Measurements from ENCODE around the gene EHD1. TPM values are rescaled to one million over a fixed set of nuclear protein-coding genes. Genes with fewer than 3 reads are reported as not detected.

The EHD1 gene
- total and polyA plus RNA-seq, 9 of the 15 experiments (the other 6 are each of a cell fraction or from before 2014, with no cell fraction given), result 0.46 to 65.0 (median 16.4) TPM

DNA sequence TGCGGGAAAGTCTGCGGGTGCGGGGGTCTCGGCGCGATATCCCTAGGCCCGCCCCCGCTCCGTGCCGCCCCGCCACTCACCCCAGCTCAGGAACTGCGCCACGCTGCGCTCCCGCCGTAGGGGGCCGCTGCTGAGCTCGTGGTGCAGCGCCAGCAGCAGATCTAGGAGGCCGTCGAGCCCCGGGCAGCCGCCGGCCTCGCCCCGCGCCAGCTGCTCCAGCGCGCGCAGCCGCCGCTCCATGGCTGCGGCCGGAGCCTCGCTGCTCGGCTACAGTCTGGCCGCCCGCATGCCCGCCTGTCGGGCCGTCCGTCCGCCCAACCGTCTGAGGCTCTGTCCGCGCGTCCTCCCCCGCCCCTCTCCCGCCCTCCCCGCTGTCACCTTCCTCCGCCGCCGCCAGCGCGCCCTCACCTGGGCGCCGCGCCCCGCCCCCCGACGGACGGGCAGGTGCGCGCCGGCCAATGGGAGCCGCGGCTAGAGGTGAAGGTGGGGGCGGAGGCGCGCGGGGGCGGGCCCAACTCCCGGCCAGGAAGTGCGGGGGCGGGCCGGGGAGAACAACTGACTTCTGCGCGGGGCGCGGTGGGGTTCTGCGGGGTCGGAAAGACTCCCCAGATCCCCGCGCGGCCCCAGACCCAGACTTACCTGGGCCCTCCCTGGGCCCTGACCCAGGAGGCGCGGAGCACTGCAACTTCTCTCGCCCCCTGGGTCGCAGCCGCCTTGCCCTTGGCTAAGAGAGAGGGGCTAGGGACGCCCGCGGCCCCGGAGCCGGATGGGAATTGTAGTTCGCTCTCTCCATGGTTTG, 33.9 kb downstream of the EHD1 start, which contains the start of gene CDC42BPG (continued):
- TF ChIP-seq, protein P1, sequence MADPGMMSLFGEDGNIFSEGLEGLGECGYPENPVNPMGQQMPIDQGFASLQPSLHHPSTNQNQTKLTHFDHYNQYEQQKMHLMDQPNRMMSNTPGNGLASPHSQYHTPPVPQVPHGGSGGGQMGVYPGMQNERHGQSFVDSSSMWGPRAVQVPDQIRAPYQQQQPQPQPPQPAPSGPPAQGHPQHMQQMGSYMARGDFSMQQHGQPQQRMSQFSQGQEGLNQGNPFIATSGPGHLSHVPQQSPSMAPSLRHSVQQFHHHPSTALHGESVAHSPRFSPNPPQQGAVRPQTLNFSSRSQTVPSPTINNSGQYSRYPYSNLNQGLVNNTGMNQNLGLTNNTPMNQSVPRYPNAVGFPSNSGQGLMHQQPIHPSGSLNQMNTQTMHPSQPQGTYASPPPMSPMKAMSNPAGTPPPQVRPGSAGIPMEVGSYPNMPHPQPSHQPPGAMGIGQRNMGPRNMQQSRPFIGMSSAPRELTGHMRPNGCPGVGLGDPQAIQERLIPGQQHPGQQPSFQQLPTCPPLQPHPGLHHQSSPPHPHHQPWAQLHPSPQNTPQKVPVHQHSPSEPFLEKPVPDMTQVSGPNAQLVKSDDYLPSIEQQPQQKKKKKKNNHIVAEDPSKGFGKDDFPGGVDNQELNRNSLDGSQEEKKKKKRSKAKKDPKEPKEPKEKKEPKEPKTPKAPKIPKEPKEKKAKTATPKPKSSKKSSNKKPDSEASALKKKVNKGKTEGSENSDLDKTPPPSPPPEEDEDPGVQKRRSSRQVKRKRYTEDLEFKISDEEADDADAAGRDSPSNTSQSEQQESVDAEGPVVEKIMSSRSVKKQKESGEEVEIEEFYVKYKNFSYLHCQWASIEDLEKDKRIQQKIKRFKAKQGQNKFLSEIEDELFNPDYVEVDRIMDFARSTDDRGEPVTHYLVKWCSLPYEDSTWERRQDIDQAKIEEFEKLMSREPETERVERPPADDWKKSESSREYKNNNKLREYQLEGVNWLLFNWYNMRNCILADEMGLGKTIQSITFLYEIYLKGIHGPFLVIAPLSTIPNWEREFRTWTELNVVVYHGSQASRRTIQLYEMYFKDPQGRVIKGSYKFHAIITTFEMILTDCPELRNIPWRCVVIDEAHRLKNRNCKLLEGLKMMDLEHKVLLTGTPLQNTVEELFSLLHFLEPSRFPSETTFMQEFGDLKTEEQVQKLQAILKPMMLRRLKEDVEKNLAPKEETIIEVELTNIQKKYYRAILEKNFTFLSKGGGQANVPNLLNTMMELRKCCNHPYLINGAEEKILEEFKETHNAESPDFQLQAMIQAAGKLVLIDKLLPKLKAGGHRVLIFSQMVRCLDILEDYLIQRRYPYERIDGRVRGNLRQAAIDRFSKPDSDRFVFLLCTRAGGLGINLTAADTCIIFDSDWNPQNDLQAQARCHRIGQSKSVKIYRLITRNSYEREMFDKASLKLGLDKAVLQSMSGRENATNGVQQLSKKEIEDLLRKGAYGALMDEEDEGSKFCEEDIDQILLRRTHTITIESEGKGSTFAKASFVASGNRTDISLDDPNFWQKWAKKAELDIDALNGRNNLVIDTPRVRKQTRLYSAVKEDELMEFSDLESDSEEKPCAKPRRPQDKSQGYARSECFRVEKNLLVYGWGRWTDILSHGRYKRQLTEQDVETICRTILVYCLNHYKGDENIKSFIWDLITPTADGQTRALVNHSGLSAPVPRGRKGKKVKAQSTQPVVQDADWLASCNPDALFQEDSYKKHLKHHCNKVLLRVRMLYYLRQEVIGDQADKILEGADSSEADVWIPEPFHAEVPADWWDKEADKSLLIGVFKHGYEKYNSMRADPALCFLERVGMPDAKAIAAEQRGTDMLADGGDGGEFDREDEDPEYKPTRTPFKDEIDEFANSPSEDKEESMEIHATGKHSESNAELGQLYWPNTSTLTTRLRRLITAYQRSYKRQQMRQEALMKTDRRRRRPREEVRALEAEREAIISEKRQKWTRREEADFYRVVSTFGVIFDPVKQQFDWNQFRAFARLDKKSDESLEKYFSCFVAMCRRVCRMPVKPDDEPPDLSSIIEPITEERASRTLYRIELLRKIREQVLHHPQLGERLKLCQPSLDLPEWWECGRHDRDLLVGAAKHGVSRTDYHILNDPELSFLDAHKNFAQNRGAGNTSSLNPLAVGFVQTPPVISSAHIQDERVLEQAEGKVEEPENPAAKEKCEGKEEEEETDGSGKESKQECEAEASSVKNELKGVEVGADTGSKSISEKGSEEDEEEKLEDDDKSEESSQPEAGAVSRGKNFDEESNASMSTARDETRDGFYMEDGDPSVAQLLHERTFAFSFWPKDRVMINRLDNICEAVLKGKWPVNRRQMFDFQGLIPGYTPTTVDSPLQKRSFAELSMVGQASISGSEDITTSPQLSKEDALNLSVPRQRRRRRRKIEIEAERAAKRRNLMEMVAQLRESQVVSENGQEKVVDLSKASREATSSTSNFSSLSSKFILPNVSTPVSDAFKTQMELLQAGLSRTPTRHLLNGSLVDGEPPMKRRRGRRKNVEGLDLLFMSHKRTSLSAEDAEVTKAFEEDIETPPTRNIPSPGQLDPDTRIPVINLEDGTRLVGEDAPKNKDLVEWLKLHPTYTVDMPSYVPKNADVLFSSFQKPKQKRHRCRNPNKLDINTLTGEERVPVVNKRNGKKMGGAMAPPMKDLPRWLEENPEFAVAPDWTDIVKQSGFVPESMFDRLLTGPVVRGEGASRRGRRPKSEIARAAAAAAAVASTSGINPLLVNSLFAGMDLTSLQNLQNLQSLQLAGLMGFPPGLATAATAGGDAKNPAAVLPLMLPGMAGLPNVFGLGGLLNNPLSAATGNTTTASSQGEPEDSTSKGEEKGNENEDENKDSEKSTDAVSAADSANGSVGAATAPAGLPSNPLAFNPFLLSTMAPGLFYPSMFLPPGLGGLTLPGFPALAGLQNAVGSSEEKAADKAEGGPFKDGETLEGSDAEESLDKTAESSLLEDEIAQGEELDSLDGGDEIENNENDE (IDR thresholded peaks at IDR 0.05; ENCODE audit: low read depth, low read length), result no peak
- no peak for TF ChIP-seq ZNF507 (tag; conservative IDR thresholded peaks at IDR 0.05)
- no peak for TF ChIP-seq EZH2 (IDR thresholded peaks at IDR 0.05; ENCODE audit: borderline replicate concordance, low read depth, low read length)
- no peak for TF ChIP-seq ADNP (tag; IDR thresholded peaks at IDR 0.05)
- TF ChIP-seq, protein P2, sequence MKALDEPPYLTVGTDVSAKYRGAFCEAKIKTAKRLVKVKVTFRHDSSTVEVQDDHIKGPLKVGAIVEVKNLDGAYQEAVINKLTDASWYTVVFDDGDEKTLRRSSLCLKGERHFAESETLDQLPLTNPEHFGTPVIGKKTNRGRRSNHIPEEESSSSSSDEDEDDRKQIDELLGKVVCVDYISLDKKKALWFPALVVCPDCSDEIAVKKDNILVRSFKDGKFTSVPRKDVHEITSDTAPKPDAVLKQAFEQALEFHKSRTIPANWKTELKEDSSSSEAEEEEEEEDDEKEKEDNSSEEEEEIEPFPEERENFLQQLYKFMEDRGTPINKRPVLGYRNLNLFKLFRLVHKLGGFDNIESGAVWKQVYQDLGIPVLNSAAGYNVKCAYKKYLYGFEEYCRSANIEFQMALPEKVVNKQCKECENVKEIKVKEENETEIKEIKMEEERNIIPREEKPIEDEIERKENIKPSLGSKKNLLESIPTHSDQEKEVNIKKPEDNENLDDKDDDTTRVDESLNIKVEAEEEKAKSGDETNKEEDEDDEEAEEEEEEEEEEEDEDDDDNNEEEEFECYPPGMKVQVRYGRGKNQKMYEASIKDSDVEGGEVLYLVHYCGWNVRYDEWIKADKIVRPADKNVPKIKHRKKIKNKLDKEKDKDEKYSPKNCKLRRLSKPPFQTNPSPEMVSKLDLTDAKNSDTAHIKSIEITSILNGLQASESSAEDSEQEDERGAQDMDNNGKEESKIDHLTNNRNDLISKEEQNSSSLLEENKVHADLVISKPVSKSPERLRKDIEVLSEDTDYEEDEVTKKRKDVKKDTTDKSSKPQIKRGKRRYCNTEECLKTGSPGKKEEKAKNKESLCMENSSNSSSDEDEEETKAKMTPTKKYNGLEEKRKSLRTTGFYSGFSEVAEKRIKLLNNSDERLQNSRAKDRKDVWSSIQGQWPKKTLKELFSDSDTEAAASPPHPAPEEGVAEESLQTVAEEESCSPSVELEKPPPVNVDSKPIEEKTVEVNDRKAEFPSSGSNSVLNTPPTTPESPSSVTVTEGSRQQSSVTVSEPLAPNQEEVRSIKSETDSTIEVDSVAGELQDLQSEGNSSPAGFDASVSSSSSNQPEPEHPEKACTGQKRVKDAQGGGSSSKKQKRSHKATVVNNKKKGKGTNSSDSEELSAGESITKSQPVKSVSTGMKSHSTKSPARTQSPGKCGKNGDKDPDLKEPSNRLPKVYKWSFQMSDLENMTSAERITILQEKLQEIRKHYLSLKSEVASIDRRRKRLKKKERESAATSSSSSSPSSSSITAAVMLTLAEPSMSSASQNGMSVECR (CRISPR knock-in tag; IDR thresholded peaks at IDR 0.05), result peak; percentile 63; the same call in 1 of the 2 replicates
- TF ChIP-seq, protein P3, sequence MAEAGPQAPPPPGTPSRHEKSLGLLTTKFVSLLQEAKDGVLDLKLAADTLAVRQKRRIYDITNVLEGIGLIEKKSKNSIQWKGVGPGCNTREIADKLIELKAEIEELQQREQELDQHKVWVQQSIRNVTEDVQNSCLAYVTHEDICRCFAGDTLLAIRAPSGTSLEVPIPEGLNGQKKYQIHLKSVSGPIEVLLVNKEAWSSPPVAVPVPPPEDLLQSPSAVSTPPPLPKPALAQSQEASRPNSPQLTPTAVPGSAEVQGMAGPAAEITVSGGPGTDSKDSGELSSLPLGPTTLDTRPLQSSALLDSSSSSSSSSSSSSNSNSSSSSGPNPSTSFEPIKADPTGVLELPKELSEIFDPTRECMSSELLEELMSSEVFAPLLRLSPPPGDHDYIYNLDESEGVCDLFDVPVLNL (CRISPR knock-in tag; IDR thresholded peaks at IDR 0.05; ENCODE audit: low read depth), result no peak
- peak; percentile 55; the same call in 1 of the 2 replicates for TF ChIP-seq HNRNPL (IDR thresholded peaks at IDR 0.05; ENCODE audit: low read depth, low read length)
- TF ChIP-seq, protein P4, sequence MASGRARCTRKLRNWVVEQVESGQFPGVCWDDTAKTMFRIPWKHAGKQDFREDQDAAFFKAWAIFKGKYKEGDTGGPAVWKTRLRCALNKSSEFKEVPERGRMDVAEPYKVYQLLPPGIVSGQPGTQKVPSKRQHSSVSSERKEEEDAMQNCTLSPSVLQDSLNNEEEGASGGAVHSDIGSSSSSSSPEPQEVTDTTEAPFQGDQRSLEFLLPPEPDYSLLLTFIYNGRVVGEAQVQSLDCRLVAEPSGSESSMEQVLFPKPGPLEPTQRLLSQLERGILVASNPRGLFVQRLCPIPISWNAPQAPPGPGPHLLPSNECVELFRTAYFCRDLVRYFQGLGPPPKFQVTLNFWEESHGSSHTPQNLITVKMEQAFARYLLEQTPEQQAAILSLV (tag; IDR thresholded peaks at IDR 0.05), result no peak

Measured in K562 (cell line).